Hematopoietic multipotent progenitor cell (in vitro differentiated cells): ENCODE results near the gene TMEM59. TPM values are rescaled to one million over a fixed set of nuclear protein-coding genes. Genes with fewer than 3 reads are reported as not detected.
"Not testable (repeated sequence)": the region's sequence is repeated elsewhere in the genome, so short reads cannot be mapped to it uniquely, and the experiment has no call there.

Experiments
- DNase-seq, 3 donors: peaks; one replicate each; pipeline ENCODE4 v3.0.0-alpha.2; 2011 to 2015; ENCODE audit warnings: low read depth in 2 of 3, low spot score in 2 of 3
- total RNA-seq: library from RNA; depleted of rRNA; stranded (reverse); fragments of >200 nt; gene quantifications from one replicate; pipeline ENCODE4 v1.2.3, GENCODE V29; 2012

Gene TMEM59
- total RNA-seq, 1 donor = 177 TPM

GRCh38 chr1:54054438-54054749 lies 1.4 kb upstream of the TMEM59 start:
- peak in 2 of 3 donors; percentile 57 to 74 for DNase-seq

DNA sequence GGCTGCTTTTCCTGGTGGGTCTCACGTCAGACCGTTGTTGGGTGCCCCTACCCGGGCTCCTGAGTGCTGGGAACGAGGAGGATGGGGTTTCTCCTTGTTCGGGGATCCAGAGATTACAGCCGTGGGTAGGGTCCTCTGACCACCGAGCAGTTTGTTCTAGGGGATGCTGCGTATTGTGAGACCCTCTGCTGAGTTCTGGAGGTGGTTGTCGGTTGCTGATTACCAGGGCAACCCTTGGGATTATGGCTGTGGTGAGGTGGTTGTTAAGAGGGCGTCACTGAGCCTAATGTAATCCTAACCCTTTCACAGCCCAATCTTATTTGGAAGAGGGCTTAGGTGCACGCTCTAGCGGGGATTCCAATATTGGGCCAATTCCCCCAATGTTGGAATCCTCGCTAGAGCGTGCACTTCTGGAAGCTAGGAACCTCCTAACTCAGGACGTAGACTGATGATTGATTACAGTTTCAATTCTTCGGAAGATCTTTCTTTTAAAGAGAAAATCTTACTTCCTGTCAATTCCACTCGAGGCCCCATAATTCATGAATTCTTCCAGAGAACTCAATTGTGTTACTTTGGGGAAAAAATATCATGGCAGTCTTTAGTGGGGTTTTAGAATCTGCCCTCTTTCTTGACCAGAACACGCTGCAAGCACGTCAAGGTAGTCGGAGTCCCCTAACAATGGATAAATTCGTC lies 887 bp upstream of the TMEM59 start:
- DNase-seq = no peak

DNA sequence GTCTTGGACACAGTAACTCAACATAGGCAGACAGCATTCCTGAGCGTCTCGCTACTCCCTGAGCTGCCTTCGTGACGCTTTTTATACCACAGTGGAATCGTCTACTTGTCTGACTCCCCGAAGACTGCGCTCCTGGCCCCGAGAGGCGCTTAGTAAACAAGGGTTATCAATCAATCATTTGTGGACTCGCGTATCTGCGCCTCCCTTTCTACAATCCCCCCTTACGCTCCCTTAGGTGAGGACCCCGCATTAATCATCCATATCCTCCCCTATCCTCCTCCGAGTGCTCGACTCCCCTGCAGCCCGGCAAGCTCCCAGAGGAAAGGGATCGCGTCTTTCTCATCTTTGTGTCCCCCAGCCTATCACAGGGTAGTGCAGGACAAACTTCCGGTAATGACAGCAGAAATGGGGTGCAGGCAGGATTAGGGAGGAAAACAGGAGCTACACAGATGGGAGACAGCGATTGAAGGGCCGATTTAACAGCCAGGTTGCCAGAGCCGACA lies 522 bp downstream of the TMEM59 start:
- peak; percentile 28 to 41 (median 36) for DNase-seq

- DNase-seq = no peak
These were observed 1.0 kb downstream of the TMEM59 start for GRCh38 chr1:54051933-54052430.

DNA sequence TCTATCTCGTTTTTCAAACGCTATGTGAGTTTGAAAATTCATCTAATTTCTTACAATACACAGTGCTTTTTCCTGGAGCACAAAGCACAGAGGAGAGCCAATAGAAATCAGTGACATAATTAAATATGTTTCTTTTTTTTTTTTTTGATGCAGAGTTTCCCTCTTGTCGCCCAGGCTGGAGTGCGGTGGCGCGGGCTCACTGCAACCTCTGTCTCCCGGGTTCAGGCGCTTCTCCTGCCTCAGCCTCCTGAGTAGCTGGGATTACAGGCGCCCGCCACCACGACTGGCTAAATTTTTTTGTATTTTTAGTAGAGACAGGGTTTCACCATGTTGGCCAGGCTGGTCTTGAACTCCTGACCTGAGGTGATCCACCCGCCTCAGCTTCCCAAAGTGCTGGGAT lies 2.6 kb downstream of the TMEM59 start:
- DNase-seq = not testable (repeated sequence)

GRCh38 chr1:54047384-54048305 lies 5.4 kb downstream of the TMEM59 start:
- no peak for DNase-seq

GRCh38 chr1:54046671-54047383 lies 6.2 kb downstream of the TMEM59 start:
- no peak for DNase-seq

GRCh38 chr1:54045496-54045895 lies 7.5 kb downstream of the TMEM59 start:
- no peak for DNase-seq

DNA sequence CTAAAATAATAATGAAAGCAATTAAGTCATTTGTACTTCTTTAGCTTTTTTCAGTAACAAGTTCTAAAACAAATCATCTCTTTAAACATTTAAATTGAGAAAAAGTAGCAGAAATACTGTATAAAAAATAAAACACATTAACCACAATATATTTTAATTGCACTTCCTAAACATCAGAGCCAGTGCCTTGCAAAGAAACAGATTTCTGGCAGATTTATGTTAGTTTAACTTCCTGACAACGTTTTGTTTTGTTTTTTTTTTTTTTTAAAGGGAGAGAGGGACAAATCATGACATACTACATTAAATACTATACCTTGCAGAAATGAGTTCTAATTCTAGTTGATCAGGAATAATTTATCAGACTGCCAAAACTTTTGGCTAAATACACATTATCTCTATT lies 11.2 kb downstream of the TMEM59 start:
- DNase-seq = peak in 1 of 3 donors; percentile 42

DNA sequence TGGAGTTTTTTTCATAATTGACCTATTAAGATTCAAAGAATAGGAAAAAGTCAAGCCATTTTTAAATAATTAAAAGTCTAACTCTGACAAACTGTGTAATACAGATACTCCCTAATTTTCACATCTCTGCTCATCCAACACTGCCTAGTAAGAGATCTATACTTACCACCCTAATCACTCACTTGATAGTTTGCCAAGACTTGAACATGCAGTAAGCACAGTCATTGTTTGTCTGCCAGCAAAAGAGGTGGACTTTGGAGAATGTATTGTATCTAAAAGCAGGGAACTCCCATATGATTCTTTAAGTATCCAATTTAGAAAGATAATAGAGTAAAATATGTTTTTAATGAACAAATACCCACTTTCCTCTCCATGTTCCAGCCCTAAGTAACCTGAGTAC lies 15.5 kb downstream of the TMEM59 start:
- DNase-seq = no peak

GRCh38 chr1:54028306-54029251 lies 24.4 kb downstream of the TMEM59 start:
- DNase-seq = no peak

DNA sequence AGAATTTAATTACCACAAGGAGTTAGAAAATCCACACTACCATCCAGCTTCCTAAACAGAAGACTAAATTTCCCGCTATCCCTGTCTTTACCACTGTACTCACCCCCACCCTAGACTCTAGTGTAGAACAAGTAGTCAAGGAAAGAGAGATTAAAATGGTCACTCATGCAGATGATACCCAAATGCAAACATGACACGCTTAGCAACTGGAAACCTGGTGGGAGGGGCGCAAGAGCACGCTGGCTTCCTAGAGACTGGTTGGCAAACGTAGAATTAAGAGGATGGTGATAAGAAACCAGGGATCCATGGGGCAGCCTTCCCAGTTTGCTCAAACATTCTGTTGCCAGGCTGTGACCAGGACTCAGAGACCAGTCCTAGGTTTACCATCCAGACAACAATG lies 25.2 kb downstream of the TMEM59 start:
- DNase-seq = no peak

- DNase-seq = not testable (repeated sequence)
These were observed 28.2 kb downstream of the TMEM59 start for GRCh38 chr1:54024811-54025210.

DNA sequence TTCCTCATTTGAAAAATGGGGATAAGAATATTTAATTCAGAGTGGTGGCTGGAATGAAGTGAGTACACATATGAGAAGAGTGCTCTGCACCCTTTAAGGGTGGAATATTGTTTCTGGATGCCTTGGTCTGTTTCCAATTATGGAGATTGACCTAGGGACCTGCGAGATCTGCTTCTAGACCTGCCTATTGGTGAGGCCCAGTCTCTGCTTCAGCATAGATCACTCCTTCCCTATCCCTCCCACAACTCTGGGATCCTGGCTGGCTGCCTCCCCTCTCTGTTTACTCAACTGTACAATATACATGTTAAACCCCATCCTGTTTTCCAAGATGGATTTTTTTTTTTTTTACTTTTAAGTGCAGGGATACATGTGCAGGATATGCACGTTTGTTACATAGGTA lies 28.6 kb downstream of the TMEM59 start:
- no peak for DNase-seq

DNA sequence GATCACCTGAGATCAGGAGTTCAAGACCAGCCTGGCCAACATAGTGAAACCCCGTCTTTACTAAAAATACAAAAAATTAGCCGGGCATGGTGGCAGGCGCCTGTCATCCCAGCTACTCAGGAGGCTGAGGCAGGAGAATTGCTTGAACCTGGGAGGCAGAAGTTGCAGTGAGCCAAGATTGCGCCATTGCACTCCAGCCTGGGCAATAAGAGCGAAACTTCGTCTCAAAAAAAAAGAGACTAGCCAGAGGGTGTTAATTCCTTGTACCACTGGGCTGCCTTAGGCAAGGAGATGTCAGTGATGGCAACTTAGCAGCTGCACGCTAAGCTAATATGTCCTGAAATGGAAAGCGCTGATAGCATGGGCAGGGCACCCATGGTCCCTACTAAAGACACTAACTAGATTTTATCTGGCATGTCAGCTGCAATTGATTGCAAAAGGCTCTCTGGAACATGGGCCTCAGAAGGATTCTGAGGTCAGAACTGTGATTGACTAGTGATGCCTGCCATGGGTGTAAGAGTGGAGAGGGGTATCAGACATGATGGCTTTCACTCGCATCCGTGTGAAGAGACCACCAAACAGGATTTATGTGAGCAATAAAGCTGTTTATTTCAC lies 33.3 kb downstream of the TMEM59 start:
- DNase-seq = not testable (repeated sequence)

GRCh38 chr1:54018635-54019034 lies 34.4 kb downstream of the TMEM59 start:
- no peak for DNase-seq

DNA sequence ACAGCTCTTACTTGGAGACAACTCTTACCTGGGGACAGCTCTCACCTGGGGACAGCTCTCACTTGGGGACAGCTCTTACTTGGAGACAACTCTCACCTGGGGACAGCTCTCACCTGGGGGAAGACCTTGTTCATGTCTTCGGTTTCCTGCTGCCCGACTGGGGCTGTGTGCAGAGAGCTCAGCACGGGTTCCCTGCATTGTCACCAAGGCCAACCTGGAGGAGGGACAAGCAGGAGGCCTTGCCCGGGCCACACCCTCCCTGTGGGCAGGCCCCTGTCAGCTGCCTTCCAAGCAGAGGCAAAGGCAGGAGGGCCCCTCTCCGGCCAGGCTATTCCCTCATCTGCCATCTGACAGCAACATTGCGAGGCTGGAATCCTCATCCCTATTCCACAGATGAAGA lies 35.0 kb downstream of the TMEM59 start, which contains the start of gene LDLRAD1:
TSS of gene LDLRAD1 (minus strand) at position 208 of the 400 bp plus-strand sequence. CDS start at position 134, 74 bp downstream.
- no peak for DNase-seq

DNA sequence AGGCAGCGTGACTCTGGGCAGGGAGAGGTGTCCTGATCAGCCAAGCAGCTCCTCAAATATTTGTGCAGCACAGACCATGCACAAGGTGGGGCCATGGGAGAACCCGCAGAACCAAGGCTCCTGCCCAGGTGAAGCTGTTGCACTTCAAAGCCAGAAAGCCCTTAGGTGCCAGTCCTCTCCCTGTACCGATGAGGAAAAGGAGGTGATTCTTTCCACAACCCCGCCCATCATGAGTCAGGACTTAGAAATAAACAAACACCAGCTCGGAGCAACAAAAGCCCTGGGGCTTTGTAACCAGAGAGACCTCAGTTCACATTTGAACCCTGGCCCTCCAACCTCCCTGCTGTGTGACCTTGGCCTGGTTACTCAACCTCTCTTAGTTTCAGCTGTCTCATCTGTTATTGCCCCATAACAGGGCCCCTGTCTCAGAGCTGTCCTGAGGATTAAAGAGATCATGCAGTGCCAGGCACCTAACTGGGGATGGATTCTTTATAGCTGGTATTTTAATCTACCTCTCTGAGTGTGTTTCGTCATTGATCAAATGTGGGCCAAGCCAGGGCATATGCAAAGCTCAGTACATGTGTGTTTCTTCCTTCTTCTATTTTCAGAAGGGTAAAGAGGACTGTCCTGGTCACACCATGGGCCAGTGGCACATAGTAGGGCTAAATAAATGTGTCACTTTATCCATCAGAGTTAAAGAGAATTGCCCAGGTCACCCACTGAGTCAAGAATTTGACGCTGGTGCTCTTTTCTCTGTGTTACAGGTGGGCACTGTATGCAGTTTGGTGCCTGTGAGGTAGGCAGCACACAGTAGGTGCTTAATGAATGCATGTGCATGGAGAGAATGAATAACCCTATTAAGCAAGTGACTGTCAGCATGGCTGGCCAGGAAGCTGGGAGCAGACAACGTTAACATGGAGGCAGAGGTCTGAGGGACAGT lies 36.4 kb downstream of the TMEM59 start:
- DNase-seq = no peak
